SK-N-MC (cell line): Measurements from ENCODE around the gene CFP.

ENCODE experiments used
- EZH2 ChIP-seq: fragments of 200-600 bp; sonication (generic); IDR thresholded peaks from one replicate; pipeline ENCODE4 v1.6.1; 2017; ENCODE audit warnings: antibody characterized with exemption
- FOXP2 ChIP-seq: optimal IDR thresholded peaks from 2 replicates; pipeline ENCODE3; 2011; ENCODE audit warnings: mild to moderate bottlenecking, moderate library complexity; ENCODE audit not compliant: insufficient read depth; ENCODE audit errors: extremely low read length, control extremely low read depth
- POLR2AphosphoS5 ChIP-seq: IDR thresholded peaks from 2 replicates; pipeline ENCODE4 v1.6.1; 2012; ENCODE audit warnings: mild to moderate bottlenecking, low read depth, low read length, borderline replicate concordance

DNA sequence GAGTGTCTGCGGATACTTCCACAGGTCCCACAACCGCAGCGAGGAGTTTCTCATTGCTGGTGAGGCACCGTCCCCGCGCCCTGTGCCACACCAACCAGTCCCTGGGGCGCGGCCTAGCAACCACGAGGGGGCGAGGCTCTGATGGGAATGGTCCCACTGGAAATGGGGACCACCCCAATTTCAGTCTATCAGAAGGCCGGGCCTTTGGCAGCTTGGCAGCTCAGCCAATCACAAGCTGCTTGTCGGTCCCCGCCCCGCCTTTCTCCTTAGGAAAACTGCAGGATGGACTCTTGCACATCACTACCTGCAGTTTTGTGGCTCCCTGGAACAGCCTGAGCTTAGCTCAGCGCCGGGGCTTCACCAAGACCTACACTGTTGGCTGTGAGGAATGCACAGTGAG lies 44.5 kb downstream of the CFP start:
- TF ChIP-seq EZH2 (no peak), POLR2AphosphoS5 (no peak), FOXP2 (no peak)
